ENCODE measurements around the gene GLP1R. TPM values are rescaled to one million over a fixed set of nuclear protein-coding genes. Genes with fewer than 3 reads are reported as not detected.

GLP1R gene
- total RNA-seq, 1 donor from 2014 or later: 4.3 TPM

DNA sequence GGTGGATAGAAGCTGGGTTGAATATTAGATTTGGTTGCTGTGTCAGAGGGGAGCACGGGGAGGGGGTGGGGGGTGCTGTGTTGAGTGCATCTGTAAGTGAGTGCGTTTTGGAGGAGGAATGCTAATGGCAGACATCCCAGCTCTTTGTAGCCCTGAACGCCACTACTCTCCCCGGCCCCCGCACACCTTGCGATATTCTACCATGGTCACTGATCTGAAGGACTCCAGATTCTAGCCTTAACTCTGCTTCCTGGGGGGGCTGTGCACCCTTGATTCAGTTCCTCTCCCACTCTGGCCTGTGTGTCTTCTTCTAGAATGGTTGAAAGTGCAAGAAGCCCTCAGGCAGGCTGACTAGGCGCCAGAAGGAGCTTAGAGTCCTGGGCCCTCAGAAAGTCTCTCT, 7.1 kb downstream of the GLP1R start:
- Mint-ChIP-seq H3K27ac (no peak overlapping the region), H3K4me3 (no peak overlapping the region), H3K4me1 (ENCODE audit: unreplicated experiment) (peaks cover 22% of the 10 kb centered on the region), H3K36me3 (no peaks in the 10 kb centered on the region), H3K9me3 (no peaks in the 10 kb centered on the region), H3K27me3 (peaks cover 50% of the 10 kb centered on the region)
- TF ChIP-seq, protein P1, sequence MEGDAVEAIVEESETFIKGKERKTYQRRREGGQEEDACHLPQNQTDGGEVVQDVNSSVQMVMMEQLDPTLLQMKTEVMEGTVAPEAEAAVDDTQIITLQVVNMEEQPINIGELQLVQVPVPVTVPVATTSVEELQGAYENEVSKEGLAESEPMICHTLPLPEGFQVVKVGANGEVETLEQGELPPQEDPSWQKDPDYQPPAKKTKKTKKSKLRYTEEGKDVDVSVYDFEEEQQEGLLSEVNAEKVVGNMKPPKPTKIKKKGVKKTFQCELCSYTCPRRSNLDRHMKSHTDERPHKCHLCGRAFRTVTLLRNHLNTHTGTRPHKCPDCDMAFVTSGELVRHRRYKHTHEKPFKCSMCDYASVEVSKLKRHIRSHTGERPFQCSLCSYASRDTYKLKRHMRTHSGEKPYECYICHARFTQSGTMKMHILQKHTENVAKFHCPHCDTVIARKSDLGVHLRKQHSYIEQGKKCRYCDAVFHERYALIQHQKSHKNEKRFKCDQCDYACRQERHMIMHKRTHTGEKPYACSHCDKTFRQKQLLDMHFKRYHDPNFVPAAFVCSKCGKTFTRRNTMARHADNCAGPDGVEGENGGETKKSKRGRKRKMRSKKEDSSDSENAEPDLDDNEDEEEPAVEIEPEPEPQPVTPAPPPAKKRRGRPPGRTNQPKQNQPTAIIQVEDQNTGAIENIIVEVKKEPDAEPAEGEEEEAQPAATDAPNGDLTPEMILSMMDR (conservative IDR thresholded peaks at IDR 0.05): no peak
- DNase-seq (ENCODE audit: extremely low spot score, unreplicated experiment): no peak

DNA sequence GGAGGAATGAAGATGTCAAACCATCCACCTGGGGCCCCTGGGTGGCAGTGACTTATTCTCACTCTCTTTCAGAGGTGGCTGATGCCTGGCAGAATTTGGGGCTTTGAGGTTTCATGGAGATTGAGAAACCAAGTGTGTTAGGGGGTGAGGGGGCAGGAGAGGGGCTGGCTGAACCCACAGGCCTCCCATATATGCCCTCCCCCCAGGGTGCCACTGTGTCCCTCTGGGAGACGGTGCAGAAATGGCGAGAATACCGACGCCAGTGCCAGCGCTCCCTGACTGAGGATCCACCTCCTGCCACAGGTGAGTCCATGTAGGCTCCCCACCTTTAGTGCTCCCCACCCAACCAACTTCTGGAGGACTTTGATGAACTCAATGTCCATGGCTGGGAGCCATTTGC, 7.6 kb downstream of the GLP1R start:
- H3K9me3 Mint-ChIP-seq: no peaks in the 10 kb centered on the region
- peaks cover 48% of the 10 kb centered on the region for H3K27me3 Mint-ChIP-seq
- no peak overlapping the region for H3K4me3 Mint-ChIP-seq
- TF ChIP-seq, protein P1 (conservative IDR thresholded peaks at IDR 0.05): no peak
- peaks cover 22% of the 10 kb centered on the region for H3K4me1 Mint-ChIP-seq (ENCODE audit: unreplicated experiment)
- H3K36me3 Mint-ChIP-seq: no peaks in the 10 kb centered on the region
- DNase-seq (ENCODE audit: extremely low spot score, unreplicated experiment): no peak
- H3K27ac Mint-ChIP-seq: no peak overlapping the region

- peaks cover 22% of the 10 kb centered on the region for H3K4me1 Mint-ChIP-seq (ENCODE audit: unreplicated experiment)
- no peak for DNase-seq (ENCODE audit: extremely low spot score, unreplicated experiment)
- TF ChIP-seq, protein P1 (conservative IDR thresholded peaks at IDR 0.05): no peak
- H3K27me3 Mint-ChIP-seq: peaks cover 47% of the 10 kb centered on the region
- H3K4me3 Mint-ChIP-seq: no peak overlapping the region
- no peaks in the 10 kb centered on the region for H3K36me3 Mint-ChIP-seq
- H3K27ac Mint-ChIP-seq: no peak overlapping the region
- no peaks in the 10 kb centered on the region for H3K9me3 Mint-ChIP-seq
Observed at GRCh38 chr6:39056681-39057080, 8.1 kb downstream of the GLP1R start.

- Mint-ChIP-seq H3K36me3 (no peaks in the 10 kb centered on the region), H3K4me3 (no peak overlapping the region), H3K27ac (no peak overlapping the region), H3K9me3 (no peaks in the 10 kb centered on the region), H3K27me3 (peaks cover 47% of the 10 kb centered on the region), H3K4me1 (ENCODE audit: unreplicated experiment) (peaks cover 22% of the 10 kb centered on the region)
- TF ChIP-seq, protein P1 (conservative IDR thresholded peaks at IDR 0.05): no peak
- DNase-seq (ENCODE audit: extremely low spot score, unreplicated experiment): no peak
Observed at GRCh38 chr6:39057251-39058155, 8.9 kb downstream of the GLP1R start.

DNA sequence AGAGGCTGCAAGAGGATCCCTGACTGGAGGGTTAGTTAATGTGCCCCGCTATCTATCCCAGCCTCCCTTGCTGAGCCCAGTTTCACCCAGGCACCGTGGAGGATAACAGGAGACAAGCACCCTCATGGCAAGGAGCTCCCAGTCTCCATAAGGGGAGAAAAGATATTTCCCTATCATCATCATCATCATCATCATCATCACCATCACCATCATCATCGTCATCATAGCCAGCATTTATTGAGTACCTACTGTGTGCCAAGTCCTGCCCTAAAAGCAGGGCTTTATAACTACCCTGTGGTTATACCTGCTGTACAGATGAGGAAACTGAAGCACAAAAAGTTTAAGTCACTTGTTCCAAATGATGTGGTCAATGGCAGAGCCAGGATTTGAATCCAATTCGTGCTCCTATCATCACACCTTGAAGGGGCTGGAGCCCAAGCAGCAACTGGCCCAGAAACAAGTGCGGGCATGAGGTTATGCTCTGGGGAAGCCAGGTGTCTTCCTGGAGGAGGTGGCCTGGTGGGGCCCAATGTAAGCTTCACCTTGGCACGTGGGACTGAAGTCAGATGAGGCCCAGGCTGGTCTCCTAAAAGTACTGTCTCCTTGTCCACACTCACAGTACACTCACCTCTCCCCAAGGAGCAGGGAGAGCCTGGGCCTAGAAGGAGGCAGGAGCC, 10.0 kb downstream of the GLP1R start:
- no peak overlapping the region for H3K4me3 Mint-ChIP-seq
- H3K9me3 Mint-ChIP-seq: no peaks in the 10 kb centered on the region
- H3K27ac Mint-ChIP-seq: no peak overlapping the region
- H3K36me3 Mint-ChIP-seq: no peaks in the 10 kb centered on the region
- H3K27me3 Mint-ChIP-seq: peaks cover 36% of the 10 kb centered on the region
- TF ChIP-seq, protein P1 (conservative IDR thresholded peaks at IDR 0.05): no peak
- H3K4me1 Mint-ChIP-seq (ENCODE audit: unreplicated experiment): peaks cover 22% of the 10 kb centered on the region
- DNase-seq (ENCODE audit: extremely low spot score, unreplicated experiment): no peak
